PFSK-1 (cell line): ENCODE data around the gene CHD1.

Experiments
- FOXP2 ChIP-seq: optimal IDR thresholded peaks from 2 replicates; pipeline ENCODE3; 2011; ENCODE audit warnings: borderline replicate concordance, control low read depth, inconsistent platforms; ENCODE audit not compliant: insufficient read depth; ENCODE audit errors: extremely low read length, extremely low read depth
- POLR2AphosphoS5 ChIP-seq: IDR thresholded peaks from 2 replicates; pipeline ENCODE4 v1.6.1; 2012; ENCODE audit warnings: low read depth, mild to moderate bottlenecking, control low read depth, low read length, moderate library complexity
- SIN3A ChIP-seq: IDR thresholded peaks from 2 replicates; pipeline ENCODE4 v1.6.1; 2012; ENCODE audit warnings: mild to moderate bottlenecking, low read length, moderate library complexity, borderline replicate concordance; ENCODE audit not compliant: insufficient read depth
- TAF1 ChIP-seq: IDR thresholded peaks from 2 replicates; pipeline ENCODE4 v1.6.1; 2012; ENCODE audit warnings: low read length, control low read depth, borderline replicate concordance; ENCODE audit not compliant: insufficient read depth
- TF ChIP-seq, protein P1 (sequence below), 2 experiments: IDR thresholded peaks; 2 replicates each; pipeline versions ENCODE4 v1.6.1 to v1.8.0; 2011 to 2012; ENCODE audit warnings: low read depth in 2 of 2, low read length in 2 of 2, control low read depth in 1 of 2, inconsistent platforms in 1 of 2, mild to moderate bottlenecking in 1 of 2, moderate library complexity in 1 of 2; ENCODE audit not compliant: insufficient read depth in 1 of 2

Gene CHD1

DNA sequence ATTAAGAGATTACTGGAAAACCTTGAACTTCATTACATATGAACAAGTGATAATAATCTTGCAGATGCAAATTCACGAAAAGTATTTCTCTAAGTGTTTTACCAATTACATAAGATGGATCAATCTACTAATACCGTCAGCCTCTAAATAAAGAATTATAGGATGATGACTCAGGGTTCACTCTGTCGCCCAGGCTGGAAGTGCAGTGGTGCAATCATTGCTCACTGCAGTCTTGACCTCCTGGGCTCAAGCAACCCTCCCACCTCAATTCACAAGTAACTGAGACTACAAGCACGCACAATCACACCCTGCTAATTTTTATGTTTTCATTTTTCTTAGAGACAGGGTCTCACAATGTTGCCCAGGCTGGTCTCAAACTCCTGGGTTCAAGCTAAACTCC, 56.1 kb downstream of the CHD1 start:
- TF ChIP-seq FOXP2, result no peak
- TF ChIP-seq, protein P1, sequence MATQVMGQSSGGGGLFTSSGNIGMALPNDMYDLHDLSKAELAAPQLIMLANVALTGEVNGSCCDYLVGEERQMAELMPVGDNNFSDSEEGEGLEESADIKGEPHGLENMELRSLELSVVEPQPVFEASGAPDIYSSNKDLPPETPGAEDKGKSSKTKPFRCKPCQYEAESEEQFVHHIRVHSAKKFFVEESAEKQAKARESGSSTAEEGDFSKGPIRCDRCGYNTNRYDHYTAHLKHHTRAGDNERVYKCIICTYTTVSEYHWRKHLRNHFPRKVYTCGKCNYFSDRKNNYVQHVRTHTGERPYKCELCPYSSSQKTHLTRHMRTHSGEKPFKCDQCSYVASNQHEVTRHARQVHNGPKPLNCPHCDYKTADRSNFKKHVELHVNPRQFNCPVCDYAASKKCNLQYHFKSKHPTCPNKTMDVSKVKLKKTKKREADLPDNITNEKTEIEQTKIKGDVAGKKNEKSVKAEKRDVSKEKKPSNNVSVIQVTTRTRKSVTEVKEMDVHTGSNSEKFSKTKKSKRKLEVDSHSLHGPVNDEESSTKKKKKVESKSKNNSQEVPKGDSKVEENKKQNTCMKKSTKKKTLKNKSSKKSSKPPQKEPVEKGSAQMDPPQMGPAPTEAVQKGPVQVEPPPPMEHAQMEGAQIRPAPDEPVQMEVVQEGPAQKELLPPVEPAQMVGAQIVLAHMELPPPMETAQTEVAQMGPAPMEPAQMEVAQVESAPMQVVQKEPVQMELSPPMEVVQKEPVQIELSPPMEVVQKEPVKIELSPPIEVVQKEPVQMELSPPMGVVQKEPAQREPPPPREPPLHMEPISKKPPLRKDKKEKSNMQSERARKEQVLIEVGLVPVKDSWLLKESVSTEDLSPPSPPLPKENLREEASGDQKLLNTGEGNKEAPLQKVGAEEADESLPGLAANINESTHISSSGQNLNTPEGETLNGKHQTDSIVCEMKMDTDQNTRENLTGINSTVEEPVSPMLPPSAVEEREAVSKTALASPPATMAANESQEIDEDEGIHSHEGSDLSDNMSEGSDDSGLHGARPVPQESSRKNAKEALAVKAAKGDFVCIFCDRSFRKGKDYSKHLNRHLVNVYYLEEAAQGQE (IDR thresholded peaks at IDR 0.05; ENCODE audit: insufficient read depth in 1 of 2, low read depth in 2 of 2, low read length in 2 of 2), result no peak

DNA sequence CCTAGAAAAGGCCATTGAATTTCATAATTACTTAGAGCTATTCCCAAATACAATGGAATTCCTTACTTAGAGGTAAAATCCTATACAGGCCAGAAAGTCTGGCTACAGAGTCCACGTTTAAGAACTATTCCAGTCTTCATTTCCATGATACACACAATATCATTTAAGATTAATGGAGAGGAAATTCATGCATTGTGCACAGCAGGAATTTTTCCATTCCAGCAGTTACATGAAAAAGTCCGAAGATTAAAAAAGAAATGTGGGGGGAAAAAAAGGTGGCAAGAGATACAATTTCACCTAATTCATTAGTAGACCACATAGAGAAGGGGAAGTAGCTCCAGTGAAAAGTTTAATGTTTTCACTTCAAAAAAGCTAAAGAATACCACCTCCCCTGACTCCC, 63.1 kb downstream of the CHD1 start:
- TF ChIP-seq, protein P1 (IDR thresholded peaks at IDR 0.05; ENCODE audit: insufficient read depth in 1 of 2, low read depth in 2 of 2, low read length in 2 of 2), result no peak
- TF ChIP-seq POLR2AphosphoS5 (no peak), FOXP2 (no peak), SIN3A (no peak), TAF1 (no peak)

DNA sequence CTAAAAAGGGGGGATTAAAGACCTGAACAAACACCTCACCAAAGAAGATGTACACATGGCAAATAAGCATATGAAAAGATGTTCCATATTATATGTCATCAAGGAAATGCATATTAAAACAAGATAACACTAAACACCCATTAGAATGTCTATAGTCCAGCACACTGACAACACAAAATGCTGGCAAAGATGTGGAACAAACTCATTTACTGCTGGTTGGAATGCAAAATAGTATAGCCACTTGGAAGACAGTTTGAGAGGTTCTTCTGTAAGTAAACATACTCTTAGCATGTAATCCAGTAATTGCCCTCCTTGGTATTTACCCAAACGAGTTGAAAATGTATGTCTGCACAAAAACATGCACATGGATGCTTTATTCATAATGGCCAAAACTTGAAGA, 81.8 kb downstream of the CHD1 start:
- no peak for TF ChIP-seq SIN3A
- TF ChIP-seq, protein P1 (IDR thresholded peaks at IDR 0.05; ENCODE audit: insufficient read depth in 1 of 2, low read depth in 2 of 2, low read length in 2 of 2), result no peak
- no peak for TF ChIP-seq FOXP2
- no peak for TF ChIP-seq TAF1
- no peak for TF ChIP-seq POLR2AphosphoS5

DNA sequence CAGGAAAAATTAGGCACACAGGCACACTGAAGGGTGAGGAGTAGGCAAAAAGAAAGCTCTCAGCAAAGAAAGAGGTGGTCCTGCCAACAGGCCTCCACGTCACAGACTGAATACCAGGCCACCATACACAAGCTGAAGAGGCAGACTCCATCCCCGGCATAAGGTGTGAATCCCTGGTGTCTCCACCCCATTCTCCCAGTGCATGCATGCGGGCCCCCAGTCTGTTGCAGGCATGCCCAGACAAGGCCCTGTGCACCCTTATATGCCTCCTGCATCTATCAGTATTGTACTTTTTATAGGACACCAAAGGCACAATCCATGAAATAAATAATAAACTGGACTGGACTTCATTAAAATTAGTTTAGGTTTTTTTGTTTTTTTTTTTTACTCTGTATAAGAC, 82.3 kb downstream of the CHD1 start:
- TF ChIP-seq, protein P1 (IDR thresholded peaks at IDR 0.05; ENCODE audit: insufficient read depth in 1 of 2, low read depth in 2 of 2, low read length in 2 of 2), result no peak

DNA sequence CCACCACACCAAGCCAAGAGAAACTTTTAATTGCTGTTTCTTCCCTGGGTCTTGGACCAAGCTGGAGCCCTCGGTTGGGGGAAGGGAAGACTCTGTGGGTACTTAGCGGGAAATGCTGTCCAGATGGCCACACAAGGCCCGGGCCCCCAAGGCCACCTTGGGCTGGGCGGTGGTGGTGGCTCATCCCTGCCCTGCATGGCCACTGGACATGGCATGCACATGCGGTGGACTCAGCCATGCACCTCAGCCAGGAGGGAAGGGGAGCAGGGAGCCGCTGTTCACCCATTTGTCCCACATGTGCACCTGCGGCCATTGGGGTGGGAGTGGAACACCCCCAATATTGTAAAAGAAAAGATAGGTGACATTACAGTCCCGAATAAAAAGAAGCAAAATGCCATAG, 82.9 kb downstream of the CHD1 start:
- TF ChIP-seq, protein P1 (IDR thresholded peaks at IDR 0.05; ENCODE audit: insufficient read depth in 1 of 2, low read depth in 2 of 2, low read length in 2 of 2), result no peak
- TF ChIP-seq FOXP2 (no peak), TAF1 (no peak), SIN3A (no peak), POLR2AphosphoS5 (no peak)
